Smooth muscle cell (in vitro differentiated cells): ENCODE data around the gene C2CD4D. TPM values are rescaled to one million over a fixed set of nuclear protein-coding genes. Genes with fewer than 3 reads are reported as not detected.
A peak's percentile ranks its signal among the peaks of the same experiment; 100 is the strongest.

Source experiments
- DNase-seq: peaks from one replicate; lab custom pipeline; 2025; ENCODE audit not compliant: unreplicated experiment; lab: John Stamatoyannopoulos, UW
- H2AFZ ChIP-seq: fragments of 200-600 bp; sonication (generic); 2 replicates; pipeline ENCODE4 v1.6.0; 2016; ENCODE audit warnings: antibody characterized with exemption, low read depth, mild to moderate bottlenecking
- H3F3A ChIP-seq: fragments of 200-600 bp; sonication (generic); 2 replicates; pipeline ENCODE4 v1.6.0; 2017; ENCODE audit warnings: antibody characterized with exemption, low read depth
- H3K27ac ChIP-seq: fragments of 200-600 bp; sonication (generic); 2 replicates; pipeline ENCODE4 v1.5.1; 2016; ENCODE audit warnings: low read depth, mild to moderate bottlenecking
- H3K27me3 ChIP-seq: fragments of 200-600 bp; sonication (generic); 2 replicates; pipeline ENCODE4 v1.6.1; 2016; ENCODE audit warnings: low read depth, mild to moderate bottlenecking
- H3K36me3 ChIP-seq: fragments of 200-600 bp; sonication (generic); 2 replicates; pipeline ENCODE4 v1.5.1; 2016; ENCODE audit warnings: low read depth
- H3K4me1 ChIP-seq: fragments of 200-600 bp; sonication (generic); 2 replicates; pipeline ENCODE4 v1.5.1; 2016; ENCODE audit warnings: low read depth
- H3K4me2 ChIP-seq: fragments of 200-600 bp; sonication (generic); 2 replicates; pipeline ENCODE4 v1.6.0; 2016; ENCODE audit warnings: mild to moderate bottlenecking
- H3K4me3 ChIP-seq: fragments of 200-600 bp; sonication (generic); 2 replicates; pipeline ENCODE4 v1.5.1; 2016; ENCODE audit warnings: mild to moderate bottlenecking
- H3K79me2 ChIP-seq: fragments of 200-600 bp; sonication (generic); 2 replicates; pipeline ENCODE4 v1.6.0; 2016; ENCODE audit warnings: low read depth, mild to moderate bottlenecking
- H3K9ac ChIP-seq: fragments of 200-600 bp; sonication (generic); 2 replicates; pipeline ENCODE4 v1.6.0; 2016; ENCODE audit warnings: low read depth
- H3K9me3 ChIP-seq: fragments of 200-600 bp; sonication (generic); replicated peaks from 2 replicates; pipeline ENCODE4 v1.5.1; 2016; ENCODE audit warnings: low read depth
- H4K20me1 ChIP-seq: fragments of 200-600 bp; sonication (generic); 2 replicates; pipeline ENCODE4 v1.6.0; 2016; ENCODE audit warnings: low read depth
- WGBS: methylation state at CpG from one replicate; pipeline ENCODE4 v1.1.7; 2016; ENCODE audit warnings: low lambda C conversion rate; 5-methylcytosine and 5-hydroxymethylcytosine counted together
- polyA plus RNA-seq: library from polyadenylated mRNA; unstranded; fragments of >200 nt; fragmentation: Nextera tagmentation; extraction: Ambion mirVana; gene quantifications from 2 replicates; pipeline ENCODE4 v1.2.1, GENCODE V29; 2016
- total RNA-seq: library from RNA; depleted of rRNA; stranded (reverse); fragments of >200 nt; gene quantifications from 2 replicates; pipeline ENCODE4 v1.2.3, GENCODE V29; 2014
- TF ChIP-seq, protein P1 (sequence below): fragments of 200-600 bp; sonication (generic); IDR thresholded peaks from 2 replicates; pipeline ENCODE4 v1.5.1; 2017; ENCODE audit warnings: borderline replicate concordance, mild to moderate bottlenecking, antibody characterized with exemption; ENCODE audit not compliant: insufficient read depth, poor library complexity, severe bottlenecking

C2CD4D gene
- total and polyA plus RNA-seq, 2 experiments from 2014 or later = not detected

DNA sequence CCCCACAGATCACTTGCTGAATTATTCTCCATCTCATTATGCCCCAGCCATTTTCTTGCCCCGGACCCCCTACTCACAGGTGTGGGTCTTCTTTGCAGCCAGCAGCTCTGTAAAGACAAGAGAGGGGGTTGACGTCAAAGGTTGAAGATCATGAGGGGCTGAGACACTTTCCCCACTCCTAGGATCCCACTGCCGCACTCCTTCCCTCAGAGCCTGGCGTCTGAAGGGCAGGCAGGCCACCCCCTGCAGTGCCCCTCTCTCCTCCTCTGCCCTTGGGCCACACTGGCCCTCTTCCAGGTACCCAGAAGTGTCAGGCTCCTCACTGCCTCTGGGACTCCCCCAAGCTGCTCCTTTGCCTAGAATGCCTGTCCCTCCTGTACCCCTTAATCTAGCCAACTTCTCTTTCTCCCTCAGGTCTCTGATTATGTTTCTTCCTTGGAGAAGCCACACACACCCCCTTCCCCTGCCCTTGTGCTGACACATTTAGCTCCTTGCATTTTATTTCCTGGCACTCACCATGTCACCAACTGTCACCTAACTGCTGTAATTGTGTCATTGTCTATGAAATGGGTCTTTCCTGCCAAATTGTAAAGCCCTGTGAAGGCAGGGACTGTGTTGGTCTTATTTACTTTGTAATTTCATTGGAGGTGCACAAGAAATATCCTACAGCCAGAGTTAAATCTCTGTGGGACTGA lies 10.1 kb downstream of the C2CD4D start:
- Histone ChIP-seq H3K79me2 (no peaks in the 10 kb centered on the region), H3F3A (no peaks in the 10 kb centered on the region), H3K9me3 (no peaks in the 10 kb centered on the region), H3K4me1 (peaks cover 3% of the 10 kb centered on the region), H4K20me1 (no peaks in the 10 kb centered on the region), H3K27me3 (no peaks in the 10 kb centered on the region), H3K27ac (no peak overlapping the region), H3K4me2 (peak overlapping the region; percentile 13), H2AFZ (no peak overlapping the region), H3K4me3 (no peak overlapping the region), H3K9ac (no peak overlapping the region), H3K36me3 (no peaks in the 10 kb centered on the region)
- 56% methylated on average over 4 of the region's 4 CpGs for WGBS
- TF ChIP-seq, protein P1, sequence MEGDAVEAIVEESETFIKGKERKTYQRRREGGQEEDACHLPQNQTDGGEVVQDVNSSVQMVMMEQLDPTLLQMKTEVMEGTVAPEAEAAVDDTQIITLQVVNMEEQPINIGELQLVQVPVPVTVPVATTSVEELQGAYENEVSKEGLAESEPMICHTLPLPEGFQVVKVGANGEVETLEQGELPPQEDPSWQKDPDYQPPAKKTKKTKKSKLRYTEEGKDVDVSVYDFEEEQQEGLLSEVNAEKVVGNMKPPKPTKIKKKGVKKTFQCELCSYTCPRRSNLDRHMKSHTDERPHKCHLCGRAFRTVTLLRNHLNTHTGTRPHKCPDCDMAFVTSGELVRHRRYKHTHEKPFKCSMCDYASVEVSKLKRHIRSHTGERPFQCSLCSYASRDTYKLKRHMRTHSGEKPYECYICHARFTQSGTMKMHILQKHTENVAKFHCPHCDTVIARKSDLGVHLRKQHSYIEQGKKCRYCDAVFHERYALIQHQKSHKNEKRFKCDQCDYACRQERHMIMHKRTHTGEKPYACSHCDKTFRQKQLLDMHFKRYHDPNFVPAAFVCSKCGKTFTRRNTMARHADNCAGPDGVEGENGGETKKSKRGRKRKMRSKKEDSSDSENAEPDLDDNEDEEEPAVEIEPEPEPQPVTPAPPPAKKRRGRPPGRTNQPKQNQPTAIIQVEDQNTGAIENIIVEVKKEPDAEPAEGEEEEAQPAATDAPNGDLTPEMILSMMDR = no peak
- DNase-seq = no peak

DNA sequence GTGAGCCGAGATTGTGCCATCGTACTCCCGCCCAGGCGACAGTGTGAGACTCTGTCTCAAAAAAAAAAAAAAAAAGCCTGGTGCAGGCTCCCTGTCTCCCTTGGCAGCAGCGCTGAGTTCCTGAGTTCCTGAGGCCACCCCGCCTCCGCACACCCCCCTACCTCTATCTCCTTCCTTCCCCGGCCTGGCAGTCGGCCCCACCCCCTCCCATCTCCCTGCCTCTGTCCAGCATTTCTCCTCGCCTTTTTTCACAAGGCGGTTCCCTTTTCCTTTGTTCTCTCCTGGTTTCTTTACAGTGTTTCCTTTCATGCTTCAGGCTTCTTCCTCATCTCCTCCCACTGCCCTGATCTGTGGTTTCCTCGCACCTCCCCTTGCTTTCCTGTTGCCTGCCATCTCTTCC lies 10.7 kb downstream of the C2CD4D start:
- Histone ChIP-seq H3K27ac (no peak overlapping the region), H3F3A (no peaks in the 10 kb centered on the region), H3K79me2 (no peaks in the 10 kb centered on the region), H3K4me2 (peak overlapping the region; percentile 13), H3K9ac (no peak overlapping the region), H3K4me1 (peaks cover 3% of the 10 kb centered on the region), H3K36me3 (no peaks in the 10 kb centered on the region), H3K4me3 (no peak overlapping the region), H2AFZ (no peak overlapping the region), H4K20me1 (no peaks in the 10 kb centered on the region), H3K27me3 (no peaks in the 10 kb centered on the region), H3K9me3 (no peaks in the 10 kb centered on the region)
- TF ChIP-seq, protein P1 = no peak
- no peak for DNase-seq
- WGBS = 13% methylated on average over 11 of the region's 12 CpGs

DNA sequence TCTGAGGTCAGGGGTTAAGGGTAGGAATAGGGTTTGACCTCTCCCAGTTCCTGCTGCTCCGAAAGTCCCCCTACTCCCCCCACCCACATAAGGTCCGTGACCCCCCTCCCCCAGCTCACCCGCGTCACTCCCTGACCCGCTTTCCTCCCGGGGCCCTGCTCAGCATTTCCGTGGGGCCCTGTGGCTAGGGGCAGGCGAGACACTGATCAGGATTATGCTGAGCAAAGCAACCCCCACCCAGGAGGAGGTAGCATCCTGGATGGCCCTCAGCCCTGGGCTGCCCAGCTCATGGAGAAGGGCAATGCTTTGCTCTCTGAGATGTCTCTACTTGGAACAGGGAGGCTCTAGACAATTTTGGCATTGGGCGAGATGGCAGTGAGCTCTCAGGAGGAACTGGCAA lies 11.8 kb downstream of the C2CD4D start:
- H3K4me3 ChIP-seq = no peak overlapping the region
- DNase-seq = no peak
- TF ChIP-seq, protein P1 = no peak
- no peak overlapping the region for H3K27ac ChIP-seq
- no peaks in the 10 kb centered on the region for H3F3A ChIP-seq
- peaks cover 3% of the 10 kb centered on the region for H3K4me1 ChIP-seq
- H3K9ac ChIP-seq = no peak overlapping the region
- no peak overlapping the region for H2AFZ ChIP-seq
- no peak overlapping the region for H3K4me2 ChIP-seq
- H3K79me2 ChIP-seq = no peaks in the 10 kb centered on the region
- H3K27me3 ChIP-seq = no peaks in the 10 kb centered on the region
- no peaks in the 10 kb centered on the region for H3K36me3 ChIP-seq
- H4K20me1 ChIP-seq = no peaks in the 10 kb centered on the region
- H3K9me3 ChIP-seq = no peaks in the 10 kb centered on the region
- 88% methylated on average over 7 of the region's 9 CpGs for WGBS
